ENCODE measurements around the gene CDO1.
"Not testable (repeated sequence)": the region's sequence is repeated elsewhere in the genome, so short reads cannot be mapped to it uniquely, and the experiment has no call there.

The CDO1 gene

GRCh38 chr5:115831163-115831768 lies 14.8 kb upstream of the CDO1 start:
- TF ChIP-seq CTCF (IDR thresholded peaks at IDR 0.05; ENCODE audit: low read length) = peak; percentile 81
- TF ChIP-seq EZH2 (IDR thresholded peaks at IDR 0.05; ENCODE audit: borderline replicate concordance, low read length) = no peak
- no peaks in the 10 kb centered on the region for H3K4me1 ChIP-seq (ENCODE audit: insufficient read depth, low read length, severe bottlenecking)
- H3K79me2 ChIP-seq (ENCODE audit: insufficient read depth, low read length) = no peaks in the 10 kb centered on the region
- H3K4me2 ChIP-seq (ENCODE audit: low read length) = no peak overlapping the region
- no peak overlapping the region for H3K27ac ChIP-seq (ENCODE audit: low read depth, low read length, poor library complexity, severe bottlenecking)
- H3F3A ChIP-seq (ENCODE audit: insufficient read depth, low read length) = peaks cover 6% of the 10 kb centered on the region; the same call in 1 of the 2 replicates
- no peaks in the 10 kb centered on the region for H3K27me3 ChIP-seq (ENCODE audit: insufficient read depth, low read length)
- no peak overlapping the region for H3K9ac ChIP-seq (ENCODE audit: low read length)
- peaks cover 73% of the 10 kb centered on the region for H3K36me3 ChIP-seq (ENCODE audit: insufficient read depth, low read length)
- no peaks in the 10 kb centered on the region for H3K9me2 ChIP-seq (ENCODE audit: low read depth, low read length)
- H4K20me1 ChIP-seq (ENCODE audit: insufficient read depth, low read length) = no peaks in the 10 kb centered on the region
- H3K9me3 ChIP-seq (ENCODE audit: low read length) = no peaks in the 10 kb centered on the region
- H2AFZ ChIP-seq (ENCODE audit: low read length) = no peak overlapping the region
- H3K4me3 ChIP-seq (ENCODE audit: low read depth, low read length, poor library complexity, severe bottlenecking) = no peak overlapping the region

- peaks cover 59% of the 10 kb centered on the region for H3K36me3 ChIP-seq (ENCODE audit: insufficient read depth, low read length)
- no peak for TF ChIP-seq EZH2 (IDR thresholded peaks at IDR 0.05; ENCODE audit: borderline replicate concordance, low read length)
- TF ChIP-seq CTCF (IDR thresholded peaks at IDR 0.05; ENCODE audit: low read length) = no peak
- H3K9me2 ChIP-seq (ENCODE audit: low read depth, low read length) = no peaks in the 10 kb centered on the region
- no peak overlapping the region for H2AFZ ChIP-seq (ENCODE audit: low read length)
- no peaks in the 10 kb centered on the region for H3K9me3 ChIP-seq (ENCODE audit: low read length)
- H3K27ac ChIP-seq (ENCODE audit: low read depth, low read length, poor library complexity, severe bottlenecking) = no peak overlapping the region
- H4K20me1 ChIP-seq (ENCODE audit: insufficient read depth, low read length) = no peaks in the 10 kb centered on the region
- no peaks in the 10 kb centered on the region for H3K4me1 ChIP-seq (ENCODE audit: insufficient read depth, low read length, severe bottlenecking)
- no peak overlapping the region for H3K4me3 ChIP-seq (ENCODE audit: low read depth, low read length, poor library complexity, severe bottlenecking)
- H3K4me2 ChIP-seq (ENCODE audit: low read length) = no peak overlapping the region
- no peak overlapping the region for H3K9ac ChIP-seq (ENCODE audit: low read length)
- H3K79me2 ChIP-seq (ENCODE audit: insufficient read depth, low read length) = no peaks in the 10 kb centered on the region
- H3K27me3 ChIP-seq (ENCODE audit: insufficient read depth, low read length) = no peaks in the 10 kb centered on the region
- peaks cover 6% of the 10 kb centered on the region; the same call in 1 of the 2 replicates for H3F3A ChIP-seq (ENCODE audit: insufficient read depth, low read length)
These were observed 13.5 kb upstream of the CDO1 start for GRCh38 chr5:115829913-115830312.

- Histone ChIP-seq H3K4me1 (ENCODE audit: insufficient read depth, low read length, severe bottlenecking) (no peaks in the 10 kb centered on the region), H3K9me2 (ENCODE audit: low read depth, low read length) (no peaks in the 10 kb centered on the region), H3K27me3 (ENCODE audit: insufficient read depth, low read length) (no peaks in the 10 kb centered on the region), H3F3A (ENCODE audit: insufficient read depth, low read length) (no peaks in the 10 kb centered on the region), H4K20me1 (ENCODE audit: insufficient read depth, low read length) (no peaks in the 10 kb centered on the region), H3K36me3 (ENCODE audit: insufficient read depth, low read length) (peaks cover 28% of the 10 kb centered on the region), H3K9me3 (ENCODE audit: low read length) (no peaks in the 10 kb centered on the region), H3K79me2 (ENCODE audit: insufficient read depth, low read length) (no peaks in the 10 kb centered on the region), H3K27ac (ENCODE audit: low read depth, low read length, poor library complexity, severe bottlenecking) (no peak overlapping the region), H3K4me2 (ENCODE audit: low read length) (no peak overlapping the region), H3K4me3 (ENCODE audit: low read depth, low read length, poor library complexity, severe bottlenecking) (no peak overlapping the region), H2AFZ (ENCODE audit: low read length) (no peak overlapping the region), H3K9ac (ENCODE audit: low read length) (no peak overlapping the region)
- TF ChIP-seq EZH2 (IDR thresholded peaks at IDR 0.05; ENCODE audit: borderline replicate concordance, low read length) (no peak), CTCF (IDR thresholded peaks at IDR 0.05; ENCODE audit: low read length) (no peak)
These were observed 9.5 kb upstream of the CDO1 start for GRCh38 chr5:115825948-115826347.

GRCh38 chr5:115824983-115825382 lies 8.5 kb upstream of the CDO1 start:
- not testable (repeated sequence) for H4K20me1 ChIP-seq (ENCODE audit: insufficient read depth, low read length); H3K4me1 ChIP-seq (ENCODE audit: insufficient read depth, low read length, severe bottlenecking); H3F3A ChIP-seq (ENCODE audit: insufficient read depth, low read length); H3K9me3 ChIP-seq (ENCODE audit: low read length); H3K9ac ChIP-seq (ENCODE audit: low read length); H3K27ac ChIP-seq (ENCODE audit: low read depth, low read length, poor library complexity, severe bottlenecking); H3K9me2 ChIP-seq (ENCODE audit: low read depth, low read length); H3K4me2 ChIP-seq (ENCODE audit: low read length); H3K79me2 ChIP-seq (ENCODE audit: insufficient read depth, low read length); H2AFZ ChIP-seq (ENCODE audit: low read length); H3K4me3 ChIP-seq (ENCODE audit: low read depth, low read length, poor library complexity, severe bottlenecking); H3K27me3 ChIP-seq (ENCODE audit: insufficient read depth, low read length)
- peaks cover 20% of the 10 kb centered on the region for H3K36me3 ChIP-seq (ENCODE audit: insufficient read depth, low read length)
